NB4 (cell line): ENCODE measurements around the gene CHMP2A.

Experiments used
- CTCF ChIP-seq: IDR thresholded peaks from one replicate; pipeline ENCODE4 v1.5.1; 2012; ENCODE audit warnings: low read depth, low read length
- MAX ChIP-seq: IDR thresholded peaks from 2 replicates; pipeline ENCODE4 v1.6.1; 2011; ENCODE audit warnings: low read depth, low read length
- MYC ChIP-seq: IDR thresholded peaks from 2 replicates; pipeline ENCODE4 v1.6.1; 2011; ENCODE audit warnings: low read depth, low read length
- POLR2A ChIP-seq: IDR thresholded peaks from 2 replicates; pipeline ENCODE4 v1.6.1; 2011; ENCODE audit warnings: mild to moderate bottlenecking; ENCODE audit not compliant: insufficient read length; ENCODE audit errors: extremely low read depth

GRCh38 chr19:58548859-58549663, 5.8 kb downstream of the CHMP2A start:
- TF ChIP-seq CTCF (no peak), MAX (no peak), POLR2A (no peak), MYC (no peak)
